Suprapubic skin (tissue), 4 donors: ENCODE results near the gene TRIM61. TPM values are rescaled to one million over a fixed set of nuclear protein-coding genes. Genes with fewer than 3 reads are reported as not detected.
"Not testable (repeated sequence)": the region's sequence is repeated elsewhere in the genome, so short reads cannot be mapped to it uniquely, and the experiment has no call there.

Source experiments
- DNase-seq, 2 donors: peaks; one replicate each; pipeline ENCODE4 v3.0.0-alpha.2; 2019; ENCODE audit warnings: low spot score in 2 of 2
- H3K27ac ChIP-seq: fragments of 200-600 bp; sonication (generic); one replicate; pipeline ENCODE4 v1.5.1; 2019
- H3K27me3 ChIP-seq: fragments of 200-600 bp; sonication (generic); one replicate; pipeline ENCODE4 v1.5.1; 2019
- H3K36me3 ChIP-seq: fragments of 200-600 bp; sonication (generic); one replicate; pipeline ENCODE4 v1.5.1; 2019
- H3K4me1 ChIP-seq: fragments of 200-600 bp; sonication (generic); one replicate; pipeline ENCODE4 v1.5.1; 2019
- H3K4me3 ChIP-seq: fragments of 200-600 bp; sonication (generic); one replicate; pipeline ENCODE4 v1.5.1; 2019; ENCODE audit warnings: mild to moderate bottlenecking
- H3K9me3 ChIP-seq: fragments of 200-600 bp; sonication (generic); one replicate; pipeline ENCODE4 v1.5.1; 2019
- CTCF ChIP-seq, 2 donors: fragments of 200-600 bp in 1 of 2; fragments of 450-650 bp in 1 of 2; sonication (generic) in 1 of 2; IDR thresholded peaks; one replicate each; pipeline ENCODE4 v1.5.1; 2016 to 2019; ENCODE audit warnings: antibody characterized with exemption in 2 of 2, mild to moderate bottlenecking in 1 of 2, moderate library complexity in 1 of 2
- EP300 ChIP-seq: sonication (generic); formaldehyde crosslinking; IDR thresholded peaks from one replicate; pipeline ENCODE4 v1.6.1; 2017; ENCODE audit warnings: antibody characterized with exemption
- POLR2A ChIP-seq, 2 donors: fragments of 450-650 bp; IDR thresholded peaks; one replicate each; pipeline ENCODE4 v1.6.1; 2017; ENCODE audit warnings: antibody characterized with exemption in 2 of 2, mild to moderate bottlenecking in 2 of 2, moderate library complexity in 2 of 2
- POLR2AphosphoS5 ChIP-seq, 3 donors: sonication (generic); formaldehyde crosslinking; IDR thresholded peaks; one replicate each; pipeline ENCODE4 v1.6.1; 2017; ENCODE audit warnings: antibody characterized with exemption in 3 of 3
- WGBS: methylation state at CpG from one replicate; pipeline ENCODE4 v1.1.5; 2018; 5-methylcytosine and 5-hydroxymethylcytosine counted together
- total RNA-seq, 4 donors: library from RNA; depleted of rRNA; stranded (reverse); fragments of >200 nt; gene quantifications; one replicate each; pipeline ENCODE4 v1.1.0, GENCODE V29; 2016

TRIM61 gene
- total RNA-seq, 4 donors from 2014 or later: not detected

DNA sequence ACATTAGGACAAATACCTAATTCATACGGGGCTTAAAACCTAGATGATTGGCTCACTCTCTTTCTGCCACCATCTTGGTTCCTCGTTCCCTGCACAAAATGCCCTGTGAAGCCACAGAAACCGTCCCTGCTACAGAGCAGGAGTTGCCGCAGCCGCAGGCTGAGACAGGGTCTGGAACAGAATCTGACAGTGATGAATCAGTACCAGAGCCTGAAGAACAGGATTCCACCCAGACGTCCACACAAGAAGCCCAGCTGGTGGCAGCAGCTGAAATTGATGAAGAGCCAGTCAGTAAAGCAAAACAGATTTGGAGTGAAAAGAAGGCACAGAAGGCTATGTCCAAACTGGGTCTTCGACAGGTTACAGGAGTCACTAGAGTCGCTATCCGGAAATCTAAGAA, 34.3 kb downstream of the TRIM61 start:
- 43% methylated on average over 9 of the region's 9 CpGs for WGBS
- DNase-seq: no peak
- no peaks in the 10 kb centered on the region for H3K9me3 ChIP-seq

DNA sequence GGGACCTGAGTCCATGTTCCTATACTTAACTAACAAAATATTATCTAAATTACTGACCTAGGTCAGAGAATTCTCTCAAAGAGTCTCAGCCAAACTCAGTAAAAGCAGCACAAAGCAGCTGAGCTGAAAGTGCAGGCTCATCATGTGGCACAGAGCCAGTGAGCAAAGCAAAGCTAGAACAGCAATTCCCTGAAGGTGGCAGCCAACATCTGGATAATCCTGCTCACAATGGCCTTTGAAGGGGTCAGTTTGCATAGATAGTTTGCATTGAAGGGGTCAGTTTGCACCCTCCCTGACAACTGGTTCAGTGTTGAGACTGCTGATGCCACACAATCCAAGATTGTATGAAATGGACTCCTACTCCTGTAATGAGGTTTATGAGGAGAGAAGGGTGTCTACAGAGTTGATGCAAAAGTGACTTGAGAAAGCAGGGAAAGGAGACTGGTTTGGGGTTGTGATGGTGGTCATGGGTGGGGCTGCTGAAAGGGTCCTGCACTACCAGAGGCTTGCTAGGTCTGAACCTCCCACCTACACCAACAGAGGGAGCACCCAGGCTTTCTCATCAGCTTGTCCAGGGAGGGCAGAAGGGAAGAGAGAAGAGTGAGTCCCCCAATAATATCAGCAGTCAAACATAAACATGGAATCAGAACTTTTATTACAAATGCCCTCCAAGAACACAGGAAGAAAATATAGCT, 39.7 kb downstream of the TRIM61 start:
- Histone ChIP-seq H3K36me3 (no peaks in the 10 kb centered on the region), H3K27me3 (no peaks in the 10 kb centered on the region), H3K9me3 (no peaks in the 10 kb centered on the region), H3K27ac (no peak overlapping the region), H3K4me3 (no peak overlapping the region), H3K4me1 (no peaks in the 10 kb centered on the region)
- no peak for TF ChIP-seq POLR2AphosphoS5 (IDR thresholded peaks at IDR 0.05)
- no peak for TF ChIP-seq CTCF (IDR thresholded peaks at IDR 0.05)
- no peak for TF ChIP-seq EP300
- no peak for TF ChIP-seq POLR2A (IDR thresholded peaks at IDR 0.05)
- no peak for DNase-seq

More for the DNA sequence above, 34.3 kb downstream of the TRIM61 start:
- Histone ChIP-seq H3K4me3 (no peak overlapping the region), H3K27me3 (peaks cover 4% of the 10 kb centered on the region), H3K36me3 (no peaks in the 10 kb centered on the region), H3K27ac (no peak overlapping the region), H3K4me1 (no peaks in the 10 kb centered on the region)
- TF ChIP-seq CTCF (IDR thresholded peaks at IDR 0.05) (no peak), POLR2A (IDR thresholded peaks at IDR 0.05) (no peak)

DNA sequence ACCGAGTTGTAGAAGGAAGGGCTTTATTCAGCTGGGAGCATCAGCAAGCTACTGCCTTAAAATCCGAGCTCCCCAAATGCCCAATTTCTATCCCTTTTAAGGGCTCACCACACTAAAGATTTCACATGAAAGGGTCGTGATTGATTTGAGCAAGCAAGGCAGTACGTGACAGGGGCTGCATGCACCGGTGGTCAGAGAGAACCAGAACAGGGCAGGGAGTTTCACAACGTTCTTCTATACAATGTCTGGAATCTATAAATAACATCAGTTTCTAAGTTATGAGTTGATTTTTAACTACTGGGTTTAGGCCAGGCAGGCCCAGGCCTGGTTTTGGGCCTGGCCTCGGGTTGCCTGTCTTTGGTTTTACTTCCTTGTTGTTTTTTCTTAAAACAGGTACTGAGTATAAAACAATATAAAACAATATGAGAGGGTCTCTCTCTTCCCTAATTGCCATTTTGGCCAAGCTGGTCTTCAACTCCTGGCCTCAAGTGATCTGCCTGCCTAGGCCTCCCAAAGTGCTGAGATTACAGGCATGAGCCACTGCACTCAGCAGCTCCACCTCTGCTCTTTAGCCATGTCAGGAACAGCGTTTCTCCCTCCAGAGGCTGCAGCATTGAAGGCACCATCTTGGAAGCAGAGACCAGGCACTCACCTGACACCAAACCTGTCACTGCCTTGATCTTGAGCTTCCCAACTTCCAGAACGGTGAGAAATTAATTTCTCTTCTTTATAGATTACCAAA, 41.4 kb downstream of the TRIM61 start:
- not testable (repeated sequence) for H3K27ac ChIP-seq, DNase-seq, H3K9me3 ChIP-seq, H3K27me3 ChIP-seq, H3K4me1 ChIP-seq, H3K4me3 ChIP-seq, H3K36me3 ChIP-seq
- 82% methylated on average over 9 of the region's 9 CpGs for whole genome bisulfite sequencing

DNA sequence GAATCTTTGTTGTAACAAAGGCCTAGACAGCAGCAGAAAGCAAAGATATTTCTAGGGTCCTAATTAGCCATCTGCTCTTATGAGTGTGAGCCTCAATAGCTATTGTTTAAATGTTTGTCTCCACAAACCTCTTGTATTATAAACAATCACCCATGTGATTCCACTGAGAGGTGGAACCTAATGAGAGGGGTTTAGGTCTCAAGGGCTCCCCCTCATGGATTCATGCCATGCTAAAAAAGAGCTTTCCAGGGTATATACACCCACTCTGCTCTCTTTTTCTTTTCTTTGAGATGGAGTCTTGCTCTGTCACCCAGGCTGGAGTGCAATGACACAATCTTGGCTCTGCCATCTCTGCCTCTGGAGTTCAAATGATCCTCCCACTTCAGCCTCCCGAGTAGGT, 42.1 kb downstream of the TRIM61 start:
- 75% methylated on average over 1 of the region's 1 CpG for WGBS
- no peaks in the 10 kb centered on the region for H3K36me3 ChIP-seq
- no peak overlapping the region for H3K4me3 ChIP-seq
- H3K9me3 ChIP-seq: no peaks in the 10 kb centered on the region
- no peaks in the 10 kb centered on the region for H3K27me3 ChIP-seq
- no peak overlapping the region for H3K27ac ChIP-seq
- no peaks in the 10 kb centered on the region for H3K4me1 ChIP-seq
- DNase-seq: no peak
- TF ChIP-seq POLR2A (IDR thresholded peaks at IDR 0.05) (no peak), CTCF (IDR thresholded peaks at IDR 0.05) (no peak), POLR2AphosphoS5 (IDR thresholded peaks at IDR 0.05) (no peak), EP300 (no peak)

DNA sequence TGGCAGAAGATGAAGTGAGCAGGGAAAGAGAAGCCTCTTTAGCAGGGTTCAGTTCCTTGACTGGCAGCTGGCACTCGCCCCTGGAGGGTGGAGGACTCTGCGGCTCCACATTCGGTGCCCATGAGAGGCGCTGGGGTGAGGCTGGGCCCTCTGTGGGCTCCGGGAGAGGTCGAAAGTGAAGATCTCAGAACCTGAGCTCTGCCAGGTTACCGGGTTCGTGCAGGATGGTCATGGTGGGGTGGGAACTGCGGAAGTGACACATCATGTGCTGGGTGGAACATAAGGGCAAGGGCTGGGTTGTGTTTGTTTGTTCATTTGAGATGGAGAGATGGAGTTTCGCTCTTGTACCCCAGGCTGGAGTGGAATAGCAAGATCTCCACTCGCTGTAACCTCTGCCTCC, 44.2 kb downstream of the TRIM61 start:
- no peaks in the 10 kb centered on the region for H3K36me3 ChIP-seq
- H3K9me3 ChIP-seq: no peaks in the 10 kb centered on the region
- H3K27ac ChIP-seq: no peak overlapping the region
- TF ChIP-seq CTCF (IDR thresholded peaks at IDR 0.05) (no peak), POLR2AphosphoS5 (IDR thresholded peaks at IDR 0.05) (no peak), EP300 (no peak), POLR2A (IDR thresholded peaks at IDR 0.05) (no peak)
- DNase-seq: no peak
- 93% methylated on average over 10 of the region's 11 CpGs for WGBS
- no peaks in the 10 kb centered on the region for H3K4me1 ChIP-seq
- H3K4me3 ChIP-seq: no peak overlapping the region
- H3K27me3 ChIP-seq: no peaks in the 10 kb centered on the region
